ENCODE results near the gene EXOSC9. TPM values are rescaled to one million over a fixed set of nuclear protein-coding genes. Genes with fewer than 3 reads are reported as not detected.

Gene EXOSC9
- total RNA-seq, 1 experiment from 2014 or later, result 19.3 TPM

- ATAC-seq (no peak), DNase-seq (ENCODE audit: low read depth, low spot score) (no peak)
- no peak for TF ChIP-seq POLR2AphosphoS5 (IDR thresholded peaks at IDR 0.05; ENCODE audit: low read depth, low read length)
- no peak for TF ChIP-seq TCF7L2 (IDR thresholded peaks at IDR 0.05; ENCODE audit: low read depth, low read length)
- intact Hi-C loops (cut with micrococcal nuclease; ENCODE audit: unreplicated experiment) (no loop called here), in situ Hi-C loops (cut with HindIII; ENCODE audit: low pct_unique_long_range_greater_than_20kb, low sequenced_read_pairs) (no loop called here)
- ChIA-PET POLR2A (no interaction called here), CTCF (interaction anchor here (0.6 kb wide), 1 partner anchor 110 kb away, joined by 5 read pairs; no protein-coding TSS in a partner anchor)
- peak overlapping the region; percentile 98 for H3K27ac ChIP-seq (ENCODE audit: low read length)
- no peaks in the 10 kb centered on the region; the same call in 1 of the 2 replicates for H3K4me1 ChIP-seq (ENCODE audit: control insufficient read depth, insufficient read depth, low read length)
- no TSS peak for BruUV-seq (replicated peaks)
- peak overlapping the region; percentile 71 to 84 for H3K4me3 ChIP-seq (ENCODE audit: low read depth in 2 of 2, low read length in 2 of 2)
- no peaks in the 10 kb centered on the region for H3K9me3 ChIP-seq (ENCODE audit: control insufficient read depth, insufficient read depth, low read depth, low read length)
- no peaks in the 10 kb centered on the region for H3K27me3 ChIP-seq (ENCODE audit: control insufficient read depth, insufficient read depth, low read length)
- peaks cover 12% of the 10 kb centered on the region for H3K36me3 ChIP-seq (ENCODE audit: control insufficient read depth, insufficient read depth, low read length)
Measured at GRCh38 chr4:121801715-121802075, 572 bp downstream of the EXOSC9 start.

- POLR2A ChIA-PET, result interaction anchor here (0.6 to 0.7 kb wide), 2 partner anchors 97 to 575 kb away, joined by 6 to 7 read pairs; no protein-coding TSS in a partner anchor
Measured at GRCh38 chr4:121806411-121806810, 5.3 kb downstream of the EXOSC9 start.

More at GRCh38 chr4:121806411-121806810, 5.3 kb downstream of the EXOSC9 start:
- in situ Hi-C loops (cut with HindIII; ENCODE audit: low pct_unique_long_range_greater_than_20kb, low sequenced_read_pairs), result no loop called here
- peaks cover 26% of the 10 kb centered on the region for H3K36me3 ChIP-seq (ENCODE audit: control insufficient read depth, insufficient read depth, low read length)
- intact Hi-C loops (cut with micrococcal nuclease; ENCODE audit: unreplicated experiment), result no loop called here
- CTCF ChIA-PET, result no interaction called here
- no peak overlapping the region for H3K27ac ChIP-seq (ENCODE audit: low read length)
- no peaks in the 10 kb centered on the region for H3K9me3 ChIP-seq (ENCODE audit: control insufficient read depth, insufficient read depth, low read depth, low read length)
- H3K4me1 ChIP-seq (ENCODE audit: control insufficient read depth, insufficient read depth, low read length), result no peaks in the 10 kb centered on the region
- H3K4me3 ChIP-seq (ENCODE audit: low read depth in 2 of 2, low read length in 2 of 2), result no peak overlapping the region
- no peaks in the 10 kb centered on the region for H3K27me3 ChIP-seq (ENCODE audit: control insufficient read depth, insufficient read depth, low read length)
- no TSS peak for BruUV-seq (replicated peaks)
- TF ChIP-seq POLR2AphosphoS5 (IDR thresholded peaks at IDR 0.05; ENCODE audit: low read depth, low read length), result no peak
- TF ChIP-seq REST (IDR thresholded peaks at IDR 0.05; ENCODE audit: insufficient read depth in 1 of 2, low read depth in 2 of 2, low read length in 1 of 2), result no peak
- no peak for TF ChIP-seq CTCF (IDR thresholded peaks at IDR 0.05)
- TF ChIP-seq SIN3A (IDR thresholded peaks at IDR 0.05; ENCODE audit: borderline replicate concordance, insufficient read depth, low read depth, low read length), result no peak
- no peak for TF ChIP-seq TCF7L2 (IDR thresholded peaks at IDR 0.05; ENCODE audit: low read depth, low read length)
- DNase-seq (ENCODE audit: low read depth, low spot score) (no peak), ATAC-seq (no peak)

Data from Panc1 (cell line).